ENCODE data around the gene ZNF500. TPM values are rescaled to one million over a fixed set of nuclear protein-coding genes. Genes with fewer than 3 reads are reported as not detected.

ZNF500 gene
- total RNA-seq, 1 experiment from 2014 or later: 18.3 TPM

DNA sequence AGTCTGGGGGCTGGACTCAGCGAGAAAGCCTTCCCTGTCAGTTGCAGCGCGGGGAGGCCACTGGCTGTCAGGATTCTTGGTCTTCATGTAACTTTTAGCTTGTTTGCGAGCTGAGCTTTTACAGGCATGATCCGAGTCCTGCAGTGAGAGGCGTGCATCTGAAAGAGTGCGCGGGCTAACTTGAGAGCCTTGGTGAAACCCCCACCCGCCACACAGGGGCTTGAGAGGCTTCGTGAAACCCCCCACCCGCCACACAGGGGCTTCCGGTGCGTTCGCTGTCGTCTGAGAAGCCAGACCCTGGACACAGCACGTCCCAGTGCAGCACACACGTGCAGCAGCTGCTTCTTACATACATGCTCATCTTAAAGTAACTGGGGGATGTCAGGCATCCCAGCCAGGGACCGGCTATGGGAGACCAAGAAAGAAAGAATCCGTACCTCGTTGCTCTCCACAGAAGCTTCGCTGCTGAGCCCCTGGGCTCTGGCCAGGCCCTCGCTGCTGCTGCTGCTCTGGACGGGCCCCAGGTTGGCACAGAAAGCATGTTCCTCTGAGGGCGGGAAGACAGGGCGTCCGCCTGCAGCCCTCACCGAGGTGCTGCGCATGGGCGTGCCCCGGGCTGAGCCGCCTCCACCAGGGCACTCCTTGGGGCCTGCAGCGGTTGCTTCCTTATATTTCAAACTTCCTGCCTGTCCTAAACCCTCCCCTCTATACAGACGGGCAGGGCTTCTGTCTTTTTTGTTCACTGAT is 65.8 kb downstream of the ZNF500 start:
- Histone ChIP-seq H3K23ac (ENCODE audit: insufficient read length, low read depth, low read length) (no peak overlapping the region), H3K79me2 (ENCODE audit: insufficient read depth, low read length) (no peaks in the 10 kb centered on the region), H4K91ac (ENCODE audit: insufficient read length, low read depth, low read length) (no peak overlapping the region), H4K20me1 (ENCODE audit: control insufficient read depth, insufficient read depth, insufficient read length) (no peaks in the 10 kb centered on the region), H3K4me2 (ENCODE audit: insufficient read depth, insufficient read length, low read length) (no peak overlapping the region), H4K8ac (replicated peaks; ENCODE audit: insufficient read length, low read depth, low read length) (no peak overlapping the region), H3T11ph (ENCODE audit: low read length) (no peak overlapping the region), H3K79me1 (ENCODE audit: insufficient read depth, low read depth, low read length, poor library complexity, severe bottlenecking) (no peaks in the 10 kb centered on the region), H2AK5ac (ENCODE audit: insufficient read length, low read length) (no peak overlapping the region), H2AFZ (ENCODE audit: low read length) (no peak overlapping the region), H3K4me1 (ENCODE audit: insufficient read depth, low read length) (no peaks in the 10 kb centered on the region), H3K14ac (ENCODE audit: insufficient read depth, low read length) (no peak overlapping the region), H3K9ac (ENCODE audit: extremely low read depth, insufficient read length, low read length) (no peak overlapping the region), H3K27me3 (ENCODE audit: insufficient read depth, low read length) (no peaks in the 10 kb centered on the region), H3K23me2 (ENCODE audit: insufficient read length, low read depth, low read length, poor library complexity, severe bottlenecking) (no peaks in the 10 kb centered on the region), H3K27ac (ENCODE audit: insufficient read length, low read depth, low read length) (no peak overlapping the region), H2BK12ac (ENCODE audit: insufficient read length, low read depth, low read length) (no peak overlapping the region), H4K5ac (ENCODE audit: insufficient read length, low read depth, low read length) (no peak overlapping the region), H2BK20ac (ENCODE audit: low read depth, low read length, poor library complexity, severe bottlenecking) (no peak overlapping the region), H2BK5ac (ENCODE audit: insufficient read length, low read length) (no peak overlapping the region), H3K56ac (ENCODE audit: insufficient read length, low read depth, low read length) (no peak overlapping the region), H3K9me3 (ENCODE audit: control insufficient read depth, low read depth, low read length) (no peaks in the 10 kb centered on the region), H3K4ac (ENCODE audit: low read depth, low read length) (no peak overlapping the region), H2BK120ac (ENCODE audit: low read depth, low read length, poor library complexity, severe bottlenecking) (no peak overlapping the region), H2BK15ac (ENCODE audit: low read depth, low read length) (no peak overlapping the region), H3K18ac (ENCODE audit: insufficient read length, low read depth, low read length) (no peak overlapping the region)
- H3K9me3 Mint-ChIP-seq: no peaks in the 10 kb centered on the region
- TF ChIP-seq, protein P1, sequence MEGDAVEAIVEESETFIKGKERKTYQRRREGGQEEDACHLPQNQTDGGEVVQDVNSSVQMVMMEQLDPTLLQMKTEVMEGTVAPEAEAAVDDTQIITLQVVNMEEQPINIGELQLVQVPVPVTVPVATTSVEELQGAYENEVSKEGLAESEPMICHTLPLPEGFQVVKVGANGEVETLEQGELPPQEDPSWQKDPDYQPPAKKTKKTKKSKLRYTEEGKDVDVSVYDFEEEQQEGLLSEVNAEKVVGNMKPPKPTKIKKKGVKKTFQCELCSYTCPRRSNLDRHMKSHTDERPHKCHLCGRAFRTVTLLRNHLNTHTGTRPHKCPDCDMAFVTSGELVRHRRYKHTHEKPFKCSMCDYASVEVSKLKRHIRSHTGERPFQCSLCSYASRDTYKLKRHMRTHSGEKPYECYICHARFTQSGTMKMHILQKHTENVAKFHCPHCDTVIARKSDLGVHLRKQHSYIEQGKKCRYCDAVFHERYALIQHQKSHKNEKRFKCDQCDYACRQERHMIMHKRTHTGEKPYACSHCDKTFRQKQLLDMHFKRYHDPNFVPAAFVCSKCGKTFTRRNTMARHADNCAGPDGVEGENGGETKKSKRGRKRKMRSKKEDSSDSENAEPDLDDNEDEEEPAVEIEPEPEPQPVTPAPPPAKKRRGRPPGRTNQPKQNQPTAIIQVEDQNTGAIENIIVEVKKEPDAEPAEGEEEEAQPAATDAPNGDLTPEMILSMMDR (conservative IDR thresholded peaks at IDR 0.05): no peak
- DNase-seq: no peak
- no CpG with 5 or more reads among the region's 33 CpGs for WGBS (ENCODE audit: extremely low coverage, insufficient read length, low lambda C conversion rate)
- no peak overlapping the region for H3K4me3 Mint-ChIP-seq
- H3K4me1 Mint-ChIP-seq: no peaks in the 10 kb centered on the region
- no peak overlapping the region; a peak in 1 of 7 replicates for H3K27ac Mint-ChIP-seq
- H3K36me3 Mint-ChIP-seq (ENCODE audit: insufficient read depth in 1 of 3, low read depth in 3 of 3): peaks cover 10 to 61% (median 50%) of the 10 kb centered on the region in 3 experiments; a peak in 6 of 7 replicates
- no peaks in the 10 kb centered on the region for H3K27me3 Mint-ChIP-seq (ENCODE audit: low read depth)

All from H9 (cell line).